ENCODE measurements around the gene TUT4.

TUT4 gene

GRCh38 chr1:52552505-52553361 is at the start of gene TUT4:
TUT4 (minus strand) TSS chr1:52553092; CDS start chr1:52526280, 26,812 bp downstream.
- H3K36me3 ChIP-seq = no peaks in the 10 kb centered on the region
- TF ChIP-seq CTCF (IDR thresholded peaks at IDR 0.05) = no peak
- peak within 1 kb of the TSS; percentile 77 to 82 for H3K4me3 ChIP-seq
- DNase-seq = peak; percentile 72 to 82
- H3K27ac ChIP-seq = peak within 1 kb of the TSS; percentile 88 to 89
- H3K9me3 ChIP-seq = no peaks in the 10 kb centered on the region
- H3K27me3 ChIP-seq = no peaks in the 10 kb centered on the region
- peaks cover 0 to 12% (median 5%) of the 10 kb centered on the region in 4 donors for H3K4me1 ChIP-seq
- intact Hi-C loops (cut with DNase I; ENCODE audit: low total_unique reads) = loop anchor here (1.0 kb wide), 1 partner anchor 44 kb away; no protein-coding TSS in a partner anchor

GRCh38 chr1:52601991-52602855 is 49.3 kb upstream of the TUT4 start, which contains the start of gene GPX7:
GPX7 (plus strand) TSS chr1:52602371; CDS start chr1:52602410, 39 bp downstream.
- H3K4me1 ChIP-seq = peaks cover 0 to 34% (median 14%) of the 10 kb centered on the region in 4 donors
- no peaks in the 10 kb centered on the region for H3K9me3 ChIP-seq

GRCh38 chr1:52601519-52601918 is 48.6 kb upstream of the TUT4 start:
- no peak for DNase-seq
- Histone ChIP-seq H3K27me3 (peaks cover 0 to 3% of the 10 kb centered on the region in 2 donors), H3K9me3 (no peaks in the 10 kb centered on the region), H3K36me3 (peaks cover under 1 to 9% (median 2%) of the 10 kb centered on the region in 3 donors), H3K4me1 (peaks cover 0 to 34% (median 14%) of the 10 kb centered on the region in 4 donors), H3K27ac (peak overlapping the region in 1 of 2 donors; percentile 91), H3K4me3 (peak overlapping the region; percentile 65 to 75)
- intact Hi-C loops (cut with DNase I; ENCODE audit: low total_unique reads) = no loop called here
- no peak for TF ChIP-seq CTCF (IDR thresholded peaks at IDR 0.05)

More at GRCh38 chr1:52601991-52602855, 49.3 kb upstream of the TUT4 start, which contains the start of gene GPX7:
- H3K36me3 ChIP-seq = peaks cover 8 to 16% (median 8%) of the 10 kb centered on the region in 3 donors
- intact Hi-C loops (cut with DNase I; ENCODE audit: low total_unique reads) = no loop called here
- H3K27ac ChIP-seq = peak within 1 kb of the TSS; percentile 84 to 91
- H3K27me3 ChIP-seq = peaks cover 0 to 2% of the 10 kb centered on the region in 2 donors
- peak within 1 kb of the TSS; percentile 65 to 75 for H3K4me3 ChIP-seq
- TF ChIP-seq CTCF (IDR thresholded peaks at IDR 0.05) = no peak
- peak; percentile 25 to 71 for DNase-seq

- Histone ChIP-seq H3K4me3 (no peak overlapping the region), H3K36me3 (peaks cover 0 to under 1% (median 0%) of the 10 kb centered on the region in 3 donors), H3K4me1 (peaks cover 0 to 34% (median 14%) of the 10 kb centered on the region in 4 donors), H3K27ac (no peak overlapping the region), H3K27me3 (peaks cover 0 to 3% of the 10 kb centered on the region in 2 donors), H3K9me3 (no peaks in the 10 kb centered on the region)
- intact Hi-C loops (cut with DNase I; ENCODE audit: low total_unique reads) = no loop called here
- no peak for TF ChIP-seq CTCF (IDR thresholded peaks at IDR 0.05)
- DNase-seq = no peak
These were observed 47.8 kb upstream of the TUT4 start for GRCh38 chr1:52600533-52601179.

- no peak for DNase-seq
- peaks cover 0 to 3% of the 10 kb centered on the region in 2 donors for H3K27me3 ChIP-seq
- H3K4me3 ChIP-seq = no peak overlapping the region
- intact Hi-C loops (cut with DNase I; ENCODE audit: low total_unique reads) = no loop called here
- H3K9me3 ChIP-seq = no peaks in the 10 kb centered on the region
- no peak for TF ChIP-seq CTCF (IDR thresholded peaks at IDR 0.05)
- no peak overlapping the region for H3K27ac ChIP-seq
- H3K4me1 ChIP-seq = peaks cover 0 to 27% (median 12%) of the 10 kb centered on the region in 4 donors
- no peaks in the 10 kb centered on the region for H3K36me3 ChIP-seq
These were observed 46.3 kb upstream of the TUT4 start for GRCh38 chr1:52599236-52599635.
